SK-N-SH (cell line): ENCODE data around the gene SERPINA1. TPM values are rescaled to one million over a fixed set of nuclear protein-coding genes. Genes with fewer than 3 reads are reported as not detected.

Source experiments
- CTCF ChIA-PET: fragments of 300-600, 350-600 bp; formaldehyde crosslinking; extraction: SDS; loops from one replicate; lab custom pipeline; 2021; lab: Yijun Ruan, JAX
- POLR2A ChIA-PET: fragments of 350-600 bp; sonication (Branson Sonifier 250); formaldehyde crosslinking; extraction: SDS; loops from one replicate; lab custom pipeline; 2020; ENCODE audit warnings: antibody characterized with exemption, inconsistent platforms; lab: Yijun Ruan, JAX
- DNase-seq: peaks from one replicate; pipeline ENCODE4 v3.0.0; 2012
- H2AFZ ChIP-seq: fragments of 200-600 bp; sonication (generic); 2 replicates; pipeline ENCODE4 v1.8.1; 2016; ENCODE audit warnings: antibody characterized with exemption, mild to moderate bottlenecking, low read depth
- H3F3A ChIP-seq: fragments of 200-600 bp; sonication (generic); replicated peaks from 2 replicates; pipeline ENCODE3; 2016; ENCODE audit warnings: antibody characterized with exemption, mild to moderate bottlenecking; ENCODE audit not compliant: insufficient read depth
- H3K27ac ChIP-seq, 2 experiments: fragments of 200-500 bp in 1 of 2; fragments of 200-600 bp in 1 of 2; sonication (Bioruptor generic) in 1 of 2; sonication (generic), shearing (Covaris generic) in 1 of 2; 2 replicates each; pipeline versions ENCODE4 v1.5.1 to v1.6.1; 2014 to 2016; ENCODE audit warnings: low read depth in 2 of 2, inconsistent platforms in 1 of 2, low read length in 1 of 2, mild to moderate bottlenecking in 1 of 2, mixed read lengths in 1 of 2
- H3K27me3 ChIP-seq: fragments of 200-600 bp; sonication (generic), shearing (Covaris generic); 2 replicates; pipeline ENCODE4 v1.6.1; 2016; ENCODE audit warnings: mixed run types; ENCODE audit not compliant: insufficient read depth
- H3K36me3 ChIP-seq, 2 experiments: fragments of 200-500 bp in 1 of 2; fragments of 200-600 bp in 1 of 2; sonication (Bioruptor generic) in 1 of 2; sonication (generic) in 1 of 2; replicated peaks in 1 of 2; 2 replicates each; pipeline versions ENCODE3 to v1.5.1; 2014 to 2016; ENCODE audit warnings: low read length in 1 of 2, mild to moderate bottlenecking in 1 of 2; ENCODE audit not compliant: insufficient read depth in 2 of 2, control insufficient read depth in 1 of 2
- H3K4me1 ChIP-seq, 2 experiments: fragments of 200-500 bp in 1 of 2; fragments of 200-600 bp in 1 of 2; sonication (Bioruptor generic) in 1 of 2; sonication (generic), shearing (Covaris generic) in 1 of 2; 2 replicates each; pipeline versions ENCODE4 v1.5.1 to v1.6.1; 2014 to 2016; ENCODE audit warnings: low read depth in 1 of 2, low read length in 1 of 2, mixed run types in 1 of 2; ENCODE audit not compliant: insufficient read depth in 2 of 2, control insufficient read depth in 1 of 2
- H3K4me2 ChIP-seq: fragments of 200-600 bp; sonication (generic), shearing (Covaris generic); 2 replicates; pipeline ENCODE4 v1.6.1; 2017; ENCODE audit warnings: mixed run types
- H3K4me3 ChIP-seq, 2 experiments: fragments of 200-500 bp in 1 of 2; fragments of 200-600 bp in 1 of 2; sonication (Bioruptor generic) in 1 of 2; sonication (generic), shearing (Covaris generic) in 1 of 2; 2 replicates each; pipeline versions ENCODE4 v1.5.1 to v1.8.1; 2014 to 2016; ENCODE audit warnings: low read depth in 2 of 2, inconsistent platforms in 1 of 2, low read length in 1 of 2, mild to moderate bottlenecking in 1 of 2, mixed read lengths in 1 of 2, moderate library complexity in 1 of 2
- H3K79me2 ChIP-seq: fragments of 200-600 bp; sonication (generic); 2 replicates; pipeline ENCODE4 v1.8.1; 2017; ENCODE audit warnings: mild to moderate bottlenecking; ENCODE audit not compliant: insufficient read depth
- H3K9ac ChIP-seq: fragments of 200-600 bp; sonication (generic); 2 replicates; pipeline ENCODE4 v1.6.1; 2017; ENCODE audit warnings: mixed run types
- H3K9me2 ChIP-seq: fragments of 200-600 bp; sonication (generic); 2 replicates; pipeline ENCODE4 v1.6.1; 2017; ENCODE audit warnings: mixed run types
- H3K9me3 ChIP-seq: fragments of 200-600 bp; sonication (generic); 2 replicates; pipeline ENCODE4 v1.6.1; 2017; ENCODE audit warnings: mixed run types, mild to moderate bottlenecking, moderate library complexity
- H4K20me1 ChIP-seq: fragments of 200-600 bp; sonication (generic); 2 replicates; pipeline ENCODE4 v1.6.1; 2017; ENCODE audit warnings: mild to moderate bottlenecking, mixed run types; ENCODE audit not compliant: insufficient read depth
- ELF1 ChIP-seq: IDR thresholded peaks from 2 replicates; pipeline ENCODE4 v1.4.0; 2012
- EP300 ChIP-seq, 2 experiments: IDR thresholded peaks; 2 replicates each; pipeline versions ENCODE4 v1.4.0 to v1.6.1; 2012; ENCODE audit warnings: borderline replicate concordance in 1 of 2, low read depth in 1 of 2, low read length in 1 of 2
- FOXJ3 ChIP-seq: sonication (generic); formaldehyde crosslinking; IDR thresholded peaks from 2 replicates; pipeline ENCODE4 v1.5.1; 2020; ENCODE audit warnings: mild to moderate bottlenecking, missing genetic modification reagents
- IRF3 ChIP-seq: fragments of 150-350 bp; IDR thresholded peaks from 2 replicates; pipeline ENCODE4 v1.6.1; 2016; ENCODE audit warnings: mild to moderate bottlenecking, low read depth, low read length
- JUND ChIP-seq: IDR thresholded peaks from 2 replicates; pipeline ENCODE4 v1.4.0; 2012
- MAX ChIP-seq: IDR thresholded peaks from 2 replicates; pipeline ENCODE4 v1.4.0; 2012; ENCODE audit warnings: low read depth
- MEF2A ChIP-seq: IDR thresholded peaks from 2 replicates; pipeline ENCODE4 v1.4.0; 2012; ENCODE audit warnings: low read depth, borderline replicate concordance
- MXI1 ChIP-seq: IDR thresholded peaks from 2 replicates; pipeline ENCODE4 v1.6.1; 2012; ENCODE audit warnings: mild to moderate bottlenecking, low read depth, low read length, improper control_type of control experiment
- NFIC ChIP-seq: IDR thresholded peaks from 2 replicates; pipeline ENCODE4 v1.4.0; 2012; ENCODE audit warnings: borderline replicate concordance
- NRF1 ChIP-seq: IDR thresholded peaks from 2 replicates; pipeline ENCODE4 v1.6.1; 2012; ENCODE audit warnings: low read depth, mild to moderate bottlenecking, low read length
- PBX3 ChIP-seq: IDR thresholded peaks from 2 replicates; pipeline ENCODE4; 2012
- POLR2AphosphoS5 ChIP-seq: IDR thresholded peaks from 2 replicates; pipeline ENCODE4 v1.6.1; 2012; ENCODE audit warnings: low read depth, low read length
- RAD21 ChIP-seq: IDR thresholded peaks from 2 replicates; pipeline ENCODE4 v1.6.1; 2012; ENCODE audit warnings: mild to moderate bottlenecking, low read length
- RCOR1 ChIP-seq: fragments of 150-350 bp; IDR thresholded peaks from 2 replicates; pipeline ENCODE4 v1.6.1; 2017; ENCODE audit warnings: antibody characterized with exemption, low read length
- REST ChIP-seq: IDR thresholded peaks from 2 replicates; pipeline ENCODE4 v1.6.1; 2012; ENCODE audit warnings: mild to moderate bottlenecking, low read depth, low read length, moderate library complexity
- RFX5 ChIP-seq: IDR thresholded peaks from 2 replicates; pipeline ENCODE4 v1.6.1; 2012; ENCODE audit warnings: mild to moderate bottlenecking, improper control_type of control experiment, low read length
- RXRA ChIP-seq: IDR thresholded peaks from 2 replicates; pipeline ENCODE4 v1.4.0; 2012; ENCODE audit warnings: low read depth, mild to moderate bottlenecking, borderline replicate concordance
- TAF1 ChIP-seq: IDR thresholded peaks from 2 replicates; pipeline ENCODE4 v1.6.1; 2012; ENCODE audit warnings: low read depth, mild to moderate bottlenecking, low read length, moderate library complexity, borderline replicate concordance
- TEAD4 ChIP-seq: IDR thresholded peaks from 2 replicates; pipeline ENCODE4 v1.4.0; 2012; ENCODE audit warnings: mild to moderate bottlenecking, borderline replicate concordance; ENCODE audit not compliant: insufficient read depth
- USF2 ChIP-seq: fragments of 150-350 bp; IDR thresholded peaks from 2 replicates; pipeline ENCODE4 v1.6.1; 2017; ENCODE audit warnings: antibody characterized with exemption, low read length, low read depth, borderline replicate concordance
- WGBS: methylation state at CpG from one replicate; pipeline ENCODE4 v1.1.6; 2017; ENCODE audit warnings: low lambda C conversion rate; 5-methylcytosine and 5-hydroxymethylcytosine counted together
- polyA plus RNA-seq, 3 experiments: library from polyadenylated mRNA; depleted of rRNA; stranded (reverse); fragments of >200 nt; gene quantifications; 2 replicates each; pipeline ENCODE4 v1.2.3, GENCODE V29; 2012

The SERPINA1 gene
- polyA plus RNA-seq, 1 of the 3 experiments (the other 2 are of a cell fraction) = 11.3 TPM

GRCh38 chr14:94331462-94331861 lies 56.9 kb downstream of the SERPINA1 start:
- Histone ChIP-seq H3K4me2 (no peak overlapping the region), H3K9me3 (no peaks in the 10 kb centered on the region), H2AFZ (no peak overlapping the region), H3K4me1 (no peaks in the 10 kb centered on the region), H4K20me1 (no peaks in the 10 kb centered on the region), H3K4me3 (no peak overlapping the region), H3K27ac (no peak overlapping the region), H3K79me2 (no peaks in the 10 kb centered on the region), H3F3A (no peaks in the 10 kb centered on the region), H3K9me2 (no peaks in the 10 kb centered on the region), H3K9ac (no peak overlapping the region), H3K27me3 (no peaks in the 10 kb centered on the region), H3K36me3 (no peaks in the 10 kb centered on the region)
- ChIA-PET CTCF (no interaction called here), POLR2A (no interaction called here)
- TF ChIP-seq RAD21 (no peak), MEF2A (no peak), RFX5 (no peak), EP300 (IDR thresholded peaks at IDR 0.05; ENCODE audit: borderline replicate concordance in 1 of 2, low read depth in 1 of 2, low read length in 1 of 2) (no peak), NRF1 (no peak), JUND (no peak), RXRA (no peak), TEAD4 (no peak), FOXJ3 (CRISPR knock-in tag) (no peak), REST (no peak), IRF3 (no peak), ELF1 (no peak), NFIC (no peak), TAF1 (no peak), USF2 (no peak), PBX3 (no peak), POLR2AphosphoS5 (no peak), RCOR1 (no peak), MXI1 (no peak), MAX (no peak)
- 88% methylated on average over 5 of the region's 5 CpGs for WGBS
- no peak for DNase-seq
